ENCODE results near the gene RAPGEF3. TPM values are rescaled to one million over a fixed set of nuclear protein-coding genes. Genes with fewer than 3 reads are reported as not detected.

Gene RAPGEF3
- total RNA-seq, 3 donors from 2014 or later = 40.6 to 87.8 (median 60.3) TPM

- TF ChIP-seq POLR2A (IDR thresholded peaks at IDR 0.05) (no peak), POLR2AphosphoS5 (IDR thresholded peaks at IDR 0.05) (no peak)
- TF ChIP-seq, protein P1, sequence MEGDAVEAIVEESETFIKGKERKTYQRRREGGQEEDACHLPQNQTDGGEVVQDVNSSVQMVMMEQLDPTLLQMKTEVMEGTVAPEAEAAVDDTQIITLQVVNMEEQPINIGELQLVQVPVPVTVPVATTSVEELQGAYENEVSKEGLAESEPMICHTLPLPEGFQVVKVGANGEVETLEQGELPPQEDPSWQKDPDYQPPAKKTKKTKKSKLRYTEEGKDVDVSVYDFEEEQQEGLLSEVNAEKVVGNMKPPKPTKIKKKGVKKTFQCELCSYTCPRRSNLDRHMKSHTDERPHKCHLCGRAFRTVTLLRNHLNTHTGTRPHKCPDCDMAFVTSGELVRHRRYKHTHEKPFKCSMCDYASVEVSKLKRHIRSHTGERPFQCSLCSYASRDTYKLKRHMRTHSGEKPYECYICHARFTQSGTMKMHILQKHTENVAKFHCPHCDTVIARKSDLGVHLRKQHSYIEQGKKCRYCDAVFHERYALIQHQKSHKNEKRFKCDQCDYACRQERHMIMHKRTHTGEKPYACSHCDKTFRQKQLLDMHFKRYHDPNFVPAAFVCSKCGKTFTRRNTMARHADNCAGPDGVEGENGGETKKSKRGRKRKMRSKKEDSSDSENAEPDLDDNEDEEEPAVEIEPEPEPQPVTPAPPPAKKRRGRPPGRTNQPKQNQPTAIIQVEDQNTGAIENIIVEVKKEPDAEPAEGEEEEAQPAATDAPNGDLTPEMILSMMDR (IDR thresholded peaks at IDR 0.05) = no peak
- no peak for DNase-seq (ENCODE audit: low spot score in 2 of 2)
Measured at GRCh38 chr12:47722136-47722834, 36.4 kb downstream of the RAPGEF3 start.

GRCh38 chr12:47721431-47721973 is 37.2 kb downstream of the RAPGEF3 start:
- DNase-seq (ENCODE audit: low spot score in 2 of 2) = peak in 1 of 2 donors; percentile 17
- intact Hi-C loops (cut with DNase I; ENCODE audit: low total_unique reads) = loop anchor here (10.0 kb wide), 1 partner anchor 53 kb away; the partner anchor contains the start of gene SLC48A1
- Histone ChIP-seq H3K36me3 (no peaks in the 10 kb centered on the region), H3K27me3 (no peaks in the 10 kb centered on the region), H3K4me1 (peaks cover 11 to 17% of the 10 kb centered on the region in 2 donors), H3K9me3 (no peaks in the 10 kb centered on the region), H3K4me3 (no peak overlapping the region), H3K27ac (peak overlapping the region in 1 of 2 donors; percentile 23)
- no peak for TF ChIP-seq POLR2AphosphoS5 (IDR thresholded peaks at IDR 0.05)
- TF ChIP-seq POLR2A (IDR thresholded peaks at IDR 0.05) = no peak
- TF ChIP-seq, protein P1 (IDR thresholded peaks at IDR 0.05) = no peak

More at GRCh38 chr12:47722136-47722834, 36.4 kb downstream of the RAPGEF3 start:
- Histone ChIP-seq H3K9me3 (no peaks in the 10 kb centered on the region), H3K4me1 (peaks cover 6 to 10% of the 10 kb centered on the region in 2 donors), H3K4me3 (no peak overlapping the region), H3K36me3 (no peaks in the 10 kb centered on the region), H3K27ac (peak overlapping the region; percentile 23 to 40), H3K27me3 (no peaks in the 10 kb centered on the region)
- intact Hi-C loops (cut with DNase I; ENCODE audit: low total_unique reads) = loop anchor here (10.0 kb wide), 1 partner anchor 53 kb away; the partner anchor contains the start of gene SLC48A1

DNA sequence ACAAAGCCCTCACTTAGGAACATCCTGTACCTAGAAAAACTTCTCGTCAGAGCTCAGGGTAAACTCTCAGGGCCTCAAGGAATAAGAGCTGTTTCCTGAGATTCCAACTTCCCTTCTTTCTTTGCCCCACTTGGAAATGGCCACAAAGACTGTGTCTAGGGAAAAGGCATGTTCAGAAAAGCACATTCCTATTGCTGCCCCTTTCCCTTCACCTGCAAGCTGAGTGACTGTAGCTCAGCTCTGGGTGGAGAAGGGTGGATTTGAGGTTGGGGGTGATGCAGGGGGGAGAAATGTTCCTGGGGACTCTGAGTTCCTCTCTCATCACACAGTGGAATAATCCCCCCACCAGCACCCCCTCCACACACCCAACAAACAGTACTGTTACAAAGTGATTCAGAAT is 40.1 kb downstream of the RAPGEF3 start:
- Histone ChIP-seq H3K27ac (peak overlapping the region; percentile 83 to 98), H3K27me3 (no peaks in the 10 kb centered on the region), H3K36me3 (no peaks in the 10 kb centered on the region), H3K9me3 (no peaks in the 10 kb centered on the region), H3K4me3 (no peak overlapping the region), H3K4me1 (peaks cover 26 to 32% of the 10 kb centered on the region in 2 donors)
- peak in 1 of 2 donors; percentile 10 for DNase-seq (ENCODE audit: low spot score in 2 of 2)
- intact Hi-C loops (cut with DNase I; ENCODE audit: low total_unique reads) = no loop called here
- TF ChIP-seq, protein P1 (IDR thresholded peaks at IDR 0.05) = no peak
- TF ChIP-seq POLR2A (IDR thresholded peaks at IDR 0.05) (no peak), POLR2AphosphoS5 (IDR thresholded peaks at IDR 0.05) (no peak)

- TF ChIP-seq POLR2A (IDR thresholded peaks at IDR 0.05) = no peak
- TF ChIP-seq POLR2AphosphoS5 (IDR thresholded peaks at IDR 0.05) = no peak
- TF ChIP-seq, protein P1 (IDR thresholded peaks at IDR 0.05) = peak in 2 of 3 donors; percentile 60 to 73
- Histone ChIP-seq H3K4me3 (no peak overlapping the region), H3K4me1 (peaks cover 26 to 32% of the 10 kb centered on the region in 2 donors), H3K27me3 (no peaks in the 10 kb centered on the region), H3K36me3 (no peaks in the 10 kb centered on the region), H3K9me3 (no peaks in the 10 kb centered on the region), H3K27ac (peak overlapping the region; percentile 83 to 98)
- DNase-seq (ENCODE audit: low spot score in 2 of 2) = peak; percentile 61 to 78
- intact Hi-C loops (cut with DNase I; ENCODE audit: low total_unique reads) = no loop called here
Measured at GRCh38 chr12:47717443-47718193, 41.1 kb downstream of the RAPGEF3 start.

Measured in breast epithelium (tissue), 4 donors.